Epithelial cell of prostate (primary cell): Measurements from ENCODE around the gene FPR1.

Source experiments
- DNase-seq: peaks from one replicate; pipeline ENCODE4 v3.0.0-alpha.2; 2011; ENCODE audit warnings: low read depth, low spot score
- H3K27ac ChIP-seq: fragments of 450-650 bp; 2 replicates; pipeline ENCODE4 v1.5.1; 2017; ENCODE audit warnings: mild to moderate bottlenecking

Gene FPR1

GRCh38 chr19:51710163-51710562 is 41.5 kb downstream of the FPR1 start:
- H3K27ac ChIP-seq, result no peak overlapping the region
- DNase-seq, result no peak

GRCh38 chr19:51709575-51709974 is 42.1 kb downstream of the FPR1 start:
- H3K27ac ChIP-seq, result no peak overlapping the region
- no peak for DNase-seq

- no peak for DNase-seq
- H3K27ac ChIP-seq, result no peak overlapping the region
Measured at GRCh38 chr19:51708811-51709210, 42.9 kb downstream of the FPR1 start.

- no peak for DNase-seq
- H3K27ac ChIP-seq, result no peak overlapping the region
Measured at GRCh38 chr19:51706885-51707284, 44.8 kb downstream of the FPR1 start.

- no peak overlapping the region for H3K27ac ChIP-seq
- no peak for DNase-seq
Measured at GRCh38 chr19:51706296-51706695, 45.4 kb downstream of the FPR1 start.

- no peak for DNase-seq
- H3K27ac ChIP-seq, result peak overlapping the region; percentile 71
Measured at GRCh38 chr19:51704626-51705025, 47.1 kb downstream of the FPR1 start.

- no peak for DNase-seq
- H3K27ac ChIP-seq, result peak overlapping the region; percentile 71
Measured at GRCh38 chr19:51703575-51704515, 47.8 kb downstream of the FPR1 start.

GRCh38 chr19:51702825-51703574 is 48.7 kb downstream of the FPR1 start:
- peak overlapping the region; percentile 71 for H3K27ac ChIP-seq
- no peak for DNase-seq

GRCh38 chr19:51702103-51702824 is 49.4 kb downstream of the FPR1 start:
- peak overlapping the region; percentile 71 for H3K27ac ChIP-seq
- no peak for DNase-seq

GRCh38 chr19:51701468-51702100 is 50.1 kb downstream of the FPR1 start:
- H3K27ac ChIP-seq, result peak overlapping the region; percentile 71
- DNase-seq, result no peak

- DNase-seq, result no peak
- no peak overlapping the region for H3K27ac ChIP-seq
Measured at GRCh38 chr19:51699170-51699569, 52.5 kb downstream of the FPR1 start.

- no peak for DNase-seq
Measured at GRCh38 chr19:51698296-51698695, 53.4 kb downstream of the FPR1 start.

GRCh38 chr19:51697169-51697776 is 54.4 kb downstream of the FPR1 start:
- H3K27ac ChIP-seq, result no peak overlapping the region
- DNase-seq, result no peak

More at GRCh38 chr19:51698296-51698695, 53.4 kb downstream of the FPR1 start:
- no peak overlapping the region for H3K27ac ChIP-seq

- H3K27ac ChIP-seq, result no peak overlapping the region
- no peak for DNase-seq
Measured at GRCh38 chr19:51696606-51697005, 55.1 kb downstream of the FPR1 start.
